Trophoblast cell (in vitro differentiated cells and primary cell): ENCODE data around the gene SDHA.

Experiments used
- DNase-seq, 2 donors: peaks; one replicate each; pipeline ENCODE4 v3.0.0-alpha.2; 2016
- H2AFZ ChIP-seq: 2 replicates; pipeline ENCODE4 v1.6.1; 2013; ENCODE audit warnings: low read length, moderate library complexity, mild to moderate bottlenecking; ENCODE audit not compliant: insufficient read depth, poor library complexity
- H2AK5ac ChIP-seq: 2 replicates; pipeline ENCODE4 v1.6.1; 2013; ENCODE audit warnings: mild to moderate bottlenecking, low read length
- H2BK120ac ChIP-seq: 2 replicates; pipeline ENCODE4 v1.6.1; 2013; ENCODE audit warnings: low read length, mild to moderate bottlenecking, moderate library complexity; ENCODE audit not compliant: insufficient read depth, poor library complexity
- H2BK12ac ChIP-seq: 2 replicates; pipeline ENCODE4 v1.6.1; 2013; ENCODE audit warnings: mild to moderate bottlenecking, low read length, moderate library complexity
- H2BK5ac ChIP-seq: 2 replicates; pipeline ENCODE4 v1.6.1; 2013; ENCODE audit warnings: low read length, low read depth, moderate library complexity, mild to moderate bottlenecking; ENCODE audit not compliant: poor library complexity
- H3K14ac ChIP-seq: 2 replicates; pipeline ENCODE4 v1.6.1; 2013; ENCODE audit warnings: mild to moderate bottlenecking, low read length
- H3K18ac ChIP-seq: 2 replicates; pipeline ENCODE4 v1.6.1; 2013; ENCODE audit warnings: mild to moderate bottlenecking, low read length
- H3K23ac ChIP-seq: 2 replicates; pipeline ENCODE4 v1.6.1; 2013; ENCODE audit warnings: low read length
- H3K27ac ChIP-seq: 2 replicates; pipeline ENCODE4 v1.5.1; 2013; ENCODE audit warnings: low read depth, mild to moderate bottlenecking, inconsistent platforms, low read length, moderate library complexity
- H3K27me3 ChIP-seq: 2 replicates; pipeline ENCODE4 v1.6.1; 2013; ENCODE audit warnings: inconsistent platforms, mild to moderate bottlenecking, low read length, moderate library complexity; ENCODE audit not compliant: insufficient read depth
- H3K36me3 ChIP-seq, 2 experiments: 1 replicate in 1 of 2; 2 replicates in 1 of 2; pipeline ENCODE4 v1.6.1; 2013; ENCODE audit warnings: low read length in 2 of 2, mild to moderate bottlenecking in 2 of 2, moderate library complexity in 1 of 2; ENCODE audit not compliant: insufficient read depth in 2 of 2, control insufficient read depth in 1 of 2
- H3K4ac ChIP-seq: 2 replicates; pipeline ENCODE4 v1.6.1; 2013; ENCODE audit warnings: low read depth, mild to moderate bottlenecking, low read length, moderate library complexity
- H3K4me1 ChIP-seq, 2 experiments: 1 replicate in 1 of 2; 2 replicates in 1 of 2; pipeline ENCODE4 v1.6.1; 2013; ENCODE audit warnings: low read length in 2 of 2, mild to moderate bottlenecking in 2 of 2, moderate library complexity in 1 of 2; ENCODE audit not compliant: insufficient read depth in 2 of 2, control insufficient read depth in 1 of 2
- H3K4me2 ChIP-seq: 2 replicates; pipeline ENCODE4 v1.6.1; 2013; ENCODE audit warnings: inconsistent platforms, mild to moderate bottlenecking, low read length, moderate library complexity
- H3K4me3 ChIP-seq: 2 replicates; pipeline ENCODE4 v1.5.1; 2013; ENCODE audit warnings: mild to moderate bottlenecking, low read depth, low read length, inconsistent platforms
- H3K79me1 ChIP-seq: one replicate; pipeline ENCODE4 v1.6.1; 2013; ENCODE audit warnings: low read length
- H3K79me2 ChIP-seq: 2 replicates; pipeline ENCODE4 v1.6.1; 2013; ENCODE audit warnings: low read length, mild to moderate bottlenecking; ENCODE audit not compliant: control insufficient read depth, insufficient read depth, poor library complexity
- H3K9ac ChIP-seq: 2 replicates; pipeline ENCODE4 v1.6.1; 2013; ENCODE audit warnings: mild to moderate bottlenecking, low read length
- H3K9me3 ChIP-seq: 2 replicates; pipeline ENCODE4 v1.6.1; 2013; ENCODE audit warnings: low read depth, mild to moderate bottlenecking, control low read depth, inconsistent platforms, low read length; ENCODE audit not compliant: insufficient read depth
- H4K12ac ChIP-seq: 2 replicates; pipeline ENCODE4 v1.6.1; 2013; ENCODE audit warnings: low read depth, mild to moderate bottlenecking, low read length, moderate library complexity
- H4K8ac ChIP-seq: 2 replicates; pipeline ENCODE4 v1.6.1; 2013; ENCODE audit warnings: low read depth, mild to moderate bottlenecking, low read length, moderate library complexity
- H4K91ac ChIP-seq: one replicate; pipeline ENCODE4 v1.6.1; 2013; ENCODE audit warnings: low read depth, mild to moderate bottlenecking, low read length, moderate library complexity
- WGBS: extraction: QIAGEN DNeasy Blood & Tissue Kit; methylation state at CpG from one replicate; pipeline ENCODE4 v1.1.7; 2013; ENCODE audit warnings: missing lambda C conversion rate; ENCODE audit not compliant: insufficient read length, insufficient coverage; ENCODE audit errors: extremely low coverage; 5-methylcytosine and 5-hydroxymethylcytosine counted together

SDHA gene

DNA sequence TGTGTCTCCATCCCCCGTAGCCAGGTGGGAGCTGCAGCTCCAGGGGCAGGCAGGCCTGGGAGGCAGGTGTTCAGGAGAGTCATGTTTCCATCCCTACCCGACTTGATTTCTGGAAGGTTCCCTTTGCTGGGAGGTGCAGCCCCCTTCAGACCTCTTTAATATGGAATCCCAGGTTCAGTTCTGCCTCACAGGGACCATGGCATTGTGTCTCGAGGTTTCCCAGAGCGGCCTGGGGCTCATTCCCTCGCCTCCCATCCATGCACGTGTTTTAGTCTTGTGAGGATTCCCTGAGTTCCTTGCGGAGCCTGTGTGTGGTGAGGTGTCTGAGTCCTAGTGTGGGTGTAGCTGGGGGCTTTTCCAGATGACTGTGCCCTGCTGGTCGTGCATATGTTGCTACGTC, 86.9 kb downstream of the SDHA start:
- Histone ChIP-seq H3K14ac (no peak overlapping the region), H4K91ac (no peak overlapping the region), H2BK12ac (no peak overlapping the region), H3K23ac (no peak overlapping the region), H3K4ac (no peak overlapping the region), H3K4me1 (no peaks in the 10 kb centered on the region), H2BK5ac (no peak overlapping the region), H4K12ac (no peak overlapping the region), H3K4me3 (no peak overlapping the region), H3K27me3 (no peaks in the 10 kb centered on the region), H3K36me3 (peaks cover 30% of the 10 kb centered on the region in 2 experiments), H2AK5ac (no peak overlapping the region), H2BK120ac (no peak overlapping the region), H3K4me2 (no peak overlapping the region), H3K9me3 (no peaks in the 10 kb centered on the region), H3K79me1 (no peaks in the 10 kb centered on the region), H3K79me2 (no peaks in the 10 kb centered on the region), H3K27ac (no peak overlapping the region), H4K8ac (no peak overlapping the region), H3K9ac (no peak overlapping the region), H3K18ac (no peak overlapping the region), H2AFZ (no peak overlapping the region)
- no CpG with 5 or more reads among the region's 9 CpGs for WGBS
- DNase-seq = no peak

DNA sequence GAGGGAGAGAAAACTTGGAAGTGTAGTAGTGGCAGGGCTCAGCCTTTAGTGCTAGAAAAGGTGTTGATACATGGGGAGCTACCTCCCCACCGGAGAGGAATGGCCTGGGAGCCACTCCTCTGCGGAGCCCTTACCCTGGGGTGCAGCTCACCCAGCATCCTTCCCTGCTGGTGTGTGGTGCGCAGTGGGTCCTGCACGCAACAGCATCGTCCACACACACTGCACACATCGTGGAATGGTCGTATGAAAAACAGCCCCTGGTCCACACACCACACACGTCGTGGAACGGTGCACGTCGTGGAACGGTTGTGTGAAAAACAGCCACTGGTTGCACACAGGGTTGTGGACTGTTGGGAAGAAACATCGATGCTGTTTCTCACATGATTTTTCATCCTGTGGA, 87.3 kb downstream of the SDHA start:
- no peak overlapping the region for H4K91ac ChIP-seq
- no peak overlapping the region for H2BK120ac ChIP-seq
- H3K27ac ChIP-seq = no peak overlapping the region
- H3K9ac ChIP-seq = no peak overlapping the region
- no peak overlapping the region for H3K23ac ChIP-seq
- no peak overlapping the region for H2AFZ ChIP-seq
- H3K4ac ChIP-seq = no peak overlapping the region
- peaks cover 32 to 33% of the 10 kb centered on the region in 2 experiments for H3K36me3 ChIP-seq
- H3K4me2 ChIP-seq = no peak overlapping the region
- H3K18ac ChIP-seq = no peak overlapping the region
- H3K79me1 ChIP-seq = no peaks in the 10 kb centered on the region
- WGBS = no CpG with 5 or more reads among the region's 14 CpGs
- H3K14ac ChIP-seq = no peak overlapping the region
- H2AK5ac ChIP-seq = no peak overlapping the region
- no peaks in the 10 kb centered on the region for H3K27me3 ChIP-seq
- no peaks in the 10 kb centered on the region for H3K79me2 ChIP-seq
- DNase-seq = no peak
- H2BK5ac ChIP-seq = no peak overlapping the region
- H4K12ac ChIP-seq = no peak overlapping the region
- H3K9me3 ChIP-seq = no peaks in the 10 kb centered on the region
- H3K4me1 ChIP-seq = no peaks in the 10 kb centered on the region
- H3K4me3 ChIP-seq = no peak overlapping the region
- no peak overlapping the region for H2BK12ac ChIP-seq
- H4K8ac ChIP-seq = no peak overlapping the region

DNA sequence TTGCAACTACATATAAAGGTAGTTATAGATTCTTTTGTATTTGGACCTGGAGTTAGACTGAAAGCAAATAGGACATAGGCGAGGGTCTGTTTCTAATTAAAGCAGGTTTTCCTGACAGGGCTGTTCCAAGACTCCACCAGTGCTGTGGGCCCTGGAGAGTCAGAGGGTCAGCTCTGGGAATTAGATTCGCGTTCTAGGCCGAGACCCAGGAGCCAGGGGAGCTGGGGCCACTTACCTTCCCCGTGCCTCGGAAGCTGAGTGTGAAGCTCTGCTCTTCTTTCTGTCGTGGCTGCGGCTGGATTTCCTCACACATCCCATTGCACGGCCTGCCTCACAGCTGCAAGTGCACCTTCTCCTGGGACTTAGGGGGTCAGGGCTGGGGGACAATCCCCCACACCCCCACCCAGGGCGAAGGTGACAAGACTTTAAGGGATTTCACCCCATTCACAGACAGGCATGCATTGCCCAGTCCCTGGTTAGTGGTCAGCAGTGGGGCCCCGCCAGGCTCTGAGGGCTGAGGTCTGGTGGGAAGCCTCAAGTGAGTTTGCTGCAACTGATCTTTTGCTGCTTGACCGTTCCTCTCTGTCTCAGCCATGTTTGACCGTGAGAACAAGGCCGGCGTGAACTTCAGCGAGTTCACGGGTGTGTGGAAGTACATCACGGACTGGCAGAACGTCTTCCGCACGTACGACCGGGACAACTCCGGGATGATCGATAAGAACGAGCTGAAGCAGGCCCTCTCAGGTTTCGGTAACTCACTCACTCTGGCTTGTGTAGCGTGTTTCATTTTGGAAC, 88.1 kb downstream of the SDHA start:
- no peak overlapping the region for H3K14ac ChIP-seq

More for the DNA sequence above, 88.1 kb downstream of the SDHA start:
- H4K91ac ChIP-seq = no peak overlapping the region
- H3K18ac ChIP-seq = no peak overlapping the region
- WGBS = no CpG with 5 or more reads among the region's 28 CpGs
- H3K4me3 ChIP-seq = no peak overlapping the region
- H2BK5ac ChIP-seq = no peak overlapping the region
- no peak overlapping the region for H2AFZ ChIP-seq
- no peak for DNase-seq
- H3K9ac ChIP-seq = no peak overlapping the region
- H3K79me2 ChIP-seq = no peaks in the 10 kb centered on the region
- no peak overlapping the region for H2AK5ac ChIP-seq
- no peaks in the 10 kb centered on the region for H3K4me1 ChIP-seq
- no peak overlapping the region for H3K27ac ChIP-seq
- H4K12ac ChIP-seq = no peak overlapping the region
- H3K36me3 ChIP-seq = peaks cover 38 to 39% of the 10 kb centered on the region in 2 experiments
- no peak overlapping the region for H4K8ac ChIP-seq
- no peak overlapping the region for H3K4me2 ChIP-seq
- H3K79me1 ChIP-seq = no peaks in the 10 kb centered on the region
- H2BK120ac ChIP-seq = no peak overlapping the region
- H3K27me3 ChIP-seq = no peaks in the 10 kb centered on the region
- H3K4ac ChIP-seq = no peak overlapping the region
- H2BK12ac ChIP-seq = no peak overlapping the region
- H3K23ac ChIP-seq = no peak overlapping the region
- H3K9me3 ChIP-seq = no peaks in the 10 kb centered on the region
